HTR-8/SVneo (cell line): ENCODE measurements around the gene EEF1AKMT3.

ENCODE experiments used
- DNase-seq: peaks from one replicate; pipeline ENCODE4 v3.0.0; 2011; ENCODE audit warnings: low spot score, mixed read lengths; ENCODE audit not compliant: insufficient read length
- FAIRE-seq: peaks from 2 replicates; lab custom pipeline; 2011; peaks lifted over from hg19 to GRCh38; lab: Jason Lieb, UNC

EEF1AKMT3 gene

GRCh38 chr12:57829025-57829777 is 56.8 kb downstream of the EEF1AKMT3 start:
- FAIRE-seq: no peak
- DNase-seq: no peak

GRCh38 chr12:57830393-57830792 is 58.0 kb downstream of the EEF1AKMT3 start:
- DNase-seq: no peak
- FAIRE-seq: no peak
